GM21576 (cell line): ENCODE data around the gene LETM1.

Experiments
- ATAC-seq: cut with Tn5 transposase; IDR thresholded peaks from one replicate; pipeline ENCODE4 v1.9.1; 2021; ENCODE audit warnings: mild to moderate bottlenecking, moderate library complexity; ENCODE audit not compliant: unreplicated experiment

LETM1 gene

DNA sequence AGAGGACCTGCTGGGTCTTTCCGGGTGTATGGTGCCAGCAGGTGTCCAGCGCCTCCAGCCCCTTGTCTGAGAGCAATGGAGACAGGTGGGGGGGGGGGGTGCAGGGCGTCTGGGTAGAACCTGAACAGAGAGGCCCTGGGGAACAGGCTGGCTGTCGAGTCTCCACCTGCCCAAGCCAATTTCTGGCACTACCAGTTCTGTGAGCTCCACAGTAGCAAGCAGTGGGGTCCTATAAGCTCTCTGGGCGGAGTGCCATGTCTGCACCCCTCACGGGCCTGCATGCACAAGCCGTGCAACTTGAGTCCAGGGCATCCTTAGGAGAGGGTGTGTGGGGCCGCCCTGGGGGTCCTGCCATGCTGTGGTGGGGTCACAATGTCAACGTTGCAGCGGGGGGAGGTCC lies 72.9 kb downstream of the LETM1 start:
- ATAC-seq, result no peak

DNA sequence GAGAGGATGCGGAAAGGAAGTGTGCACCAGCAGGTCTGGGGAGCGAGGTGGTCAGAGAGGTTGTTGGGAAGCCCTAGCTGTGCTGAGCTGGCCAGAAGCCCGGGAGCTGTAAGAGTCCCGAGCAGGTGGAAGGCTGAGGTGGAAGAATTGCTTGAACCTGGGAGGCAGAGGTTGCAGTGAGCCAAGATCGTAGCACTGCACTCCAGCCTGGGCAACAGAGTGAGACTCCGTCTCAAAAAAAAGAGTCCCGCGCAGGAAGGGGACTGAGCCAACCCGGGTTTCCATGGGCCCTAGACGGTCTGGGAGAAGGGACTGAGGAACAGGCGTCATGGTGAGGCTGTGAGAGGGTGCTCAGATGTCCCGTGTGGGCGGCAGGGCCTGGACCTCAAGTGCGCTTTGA lies 75.5 kb downstream of the LETM1 start:
- ATAC-seq, result no peak

DNA sequence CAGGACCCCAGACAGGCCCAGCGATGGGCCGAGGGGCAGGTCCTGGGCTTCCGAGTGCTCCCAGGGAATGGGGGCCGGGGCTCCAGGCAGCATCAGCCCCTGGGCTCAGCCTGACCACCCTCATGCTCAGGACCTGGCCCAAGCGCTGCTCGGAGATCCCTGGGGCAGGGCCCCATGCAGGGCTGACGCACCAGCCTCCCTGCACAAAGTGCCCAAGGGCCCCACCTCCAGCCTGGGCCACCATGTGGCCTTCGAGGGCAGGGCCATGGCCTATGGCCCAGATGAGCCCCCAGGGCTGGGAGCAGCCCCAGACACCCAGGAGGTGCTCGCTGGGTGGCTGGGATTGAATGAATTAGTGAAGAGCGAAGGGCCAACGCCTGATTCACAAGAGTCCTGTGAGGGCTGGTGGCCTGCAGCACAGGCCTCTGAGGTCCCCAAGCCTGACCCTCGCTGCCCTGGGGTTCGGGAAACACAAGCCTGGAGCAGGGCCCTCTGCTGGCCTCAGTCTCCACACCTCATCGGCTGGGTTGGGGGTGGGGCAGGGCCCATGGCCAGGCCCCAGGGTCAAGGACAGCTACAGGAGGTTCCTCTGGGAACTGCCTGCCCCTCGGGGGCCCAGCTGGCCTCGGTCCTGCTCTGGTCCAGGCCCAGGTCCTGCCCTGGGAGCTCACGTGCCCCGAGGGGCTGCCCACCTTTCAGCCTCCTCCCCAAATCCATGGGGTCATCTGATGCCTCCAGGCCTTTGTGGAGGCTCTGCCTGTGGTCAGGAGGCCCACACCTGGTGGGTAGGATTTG lies 76.2 kb downstream of the LETM1 start:
- ATAC-seq, result no peak

DNA sequence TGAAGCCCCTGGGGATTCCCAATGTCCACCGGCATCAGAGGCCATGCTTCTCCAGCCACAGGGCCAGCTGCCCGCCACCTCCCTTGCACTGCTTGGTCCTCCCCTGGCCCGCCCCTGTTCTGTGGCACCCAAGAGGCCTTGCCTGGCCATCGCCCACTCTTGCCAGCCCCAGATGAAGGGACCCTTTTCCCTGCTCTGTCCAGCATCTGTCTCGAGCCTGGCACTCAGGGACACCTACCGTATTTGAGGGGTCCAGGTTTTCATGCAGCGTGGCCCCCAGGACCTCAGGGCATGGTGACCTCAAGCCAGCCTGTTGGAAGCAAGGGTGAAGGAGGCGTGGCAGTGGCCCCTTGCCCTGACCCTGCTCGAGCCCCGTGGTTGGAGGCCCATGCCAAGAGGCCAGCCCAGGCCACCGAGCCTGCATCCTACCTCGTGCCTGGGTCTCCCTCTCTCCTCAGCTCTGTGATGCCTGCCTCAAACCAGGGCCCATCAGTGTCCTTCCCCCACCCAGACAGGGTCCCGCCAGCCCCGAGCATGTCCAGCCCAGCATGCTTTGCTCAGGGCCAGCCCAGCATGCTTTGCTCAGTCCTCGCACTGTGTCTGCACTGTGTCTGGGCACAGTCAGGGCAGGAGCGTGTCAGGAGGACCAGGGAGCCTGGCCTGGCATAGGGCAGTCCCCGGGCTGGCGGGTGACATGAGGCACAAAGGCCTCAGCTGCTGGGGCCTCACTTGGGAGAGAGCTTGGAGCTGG lies 77.1 kb downstream of the LETM1 start:
- ATAC-seq, result no peak

DNA sequence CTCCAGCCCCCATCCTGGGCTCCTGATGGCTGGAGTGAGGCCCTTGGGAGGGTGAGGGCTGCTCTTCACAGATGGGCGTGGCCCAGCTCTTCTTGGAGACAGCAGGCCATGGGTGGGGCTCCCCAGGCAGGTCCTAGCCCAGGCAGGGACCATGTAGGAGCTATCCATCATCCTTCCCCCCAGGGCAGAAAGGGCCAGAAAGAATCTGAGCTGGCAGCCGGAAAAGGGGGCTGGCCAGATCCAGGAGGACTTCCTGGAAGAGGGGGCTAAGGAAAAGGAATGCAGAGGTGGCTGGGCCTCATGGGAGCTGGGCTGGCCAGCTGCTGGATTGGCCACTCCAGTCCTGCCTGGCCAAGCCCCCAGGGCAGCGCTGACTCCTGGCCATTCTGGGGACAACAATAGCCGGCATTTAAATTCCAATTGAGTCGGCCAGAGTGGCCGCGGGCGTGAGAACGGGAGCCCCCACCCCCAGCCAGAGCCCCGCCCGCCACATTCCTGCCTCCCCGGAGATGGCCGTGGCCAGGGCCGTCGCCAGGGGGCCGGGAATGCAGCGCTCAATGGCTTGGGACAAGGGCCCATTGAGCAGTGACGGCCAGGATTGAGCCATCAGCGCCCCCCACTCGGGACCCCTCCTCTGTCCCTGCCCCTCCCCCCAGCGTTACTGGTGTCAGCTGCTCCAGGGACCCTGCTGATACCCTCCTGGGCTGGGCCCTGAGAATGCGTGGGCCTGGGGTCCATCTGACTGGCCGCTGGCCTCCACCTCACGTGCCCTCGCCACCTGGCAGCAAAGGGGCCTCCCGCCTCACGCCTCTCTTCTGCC lies 77.9 kb downstream of the LETM1 start:
- ATAC-seq, result no peak

DNA sequence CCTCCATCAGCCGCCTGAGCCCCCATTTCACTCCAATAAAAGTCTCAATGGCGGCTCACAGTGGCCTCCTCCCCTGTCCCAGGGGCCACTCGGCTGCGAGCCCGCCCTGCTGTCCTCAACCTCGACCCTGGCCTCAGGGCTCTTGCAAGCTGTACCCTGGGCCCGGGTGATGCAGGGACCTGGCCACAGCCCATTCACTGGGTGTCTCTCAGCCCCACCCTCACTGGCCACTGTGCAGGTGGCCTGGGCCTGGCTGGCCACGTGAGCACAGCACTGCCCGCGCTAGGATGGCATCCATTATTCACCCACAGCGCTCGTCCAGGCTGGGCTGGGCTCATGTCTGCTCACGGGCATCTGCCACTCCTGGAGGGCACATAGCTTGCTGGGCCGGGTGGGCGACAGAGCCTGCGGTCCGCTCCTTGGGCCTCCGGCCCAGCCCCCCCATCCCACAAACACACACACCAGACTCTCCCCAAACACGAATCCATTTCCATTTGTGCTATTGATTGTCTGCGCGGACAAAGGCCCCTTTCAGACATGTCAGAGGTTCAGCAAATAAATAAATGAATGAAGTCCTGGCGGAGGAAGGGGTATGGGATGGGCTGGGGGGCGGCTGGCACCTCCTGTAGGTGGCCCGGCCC lies 79.3 kb downstream of the LETM1 start:
- no peak for ATAC-seq

DNA sequence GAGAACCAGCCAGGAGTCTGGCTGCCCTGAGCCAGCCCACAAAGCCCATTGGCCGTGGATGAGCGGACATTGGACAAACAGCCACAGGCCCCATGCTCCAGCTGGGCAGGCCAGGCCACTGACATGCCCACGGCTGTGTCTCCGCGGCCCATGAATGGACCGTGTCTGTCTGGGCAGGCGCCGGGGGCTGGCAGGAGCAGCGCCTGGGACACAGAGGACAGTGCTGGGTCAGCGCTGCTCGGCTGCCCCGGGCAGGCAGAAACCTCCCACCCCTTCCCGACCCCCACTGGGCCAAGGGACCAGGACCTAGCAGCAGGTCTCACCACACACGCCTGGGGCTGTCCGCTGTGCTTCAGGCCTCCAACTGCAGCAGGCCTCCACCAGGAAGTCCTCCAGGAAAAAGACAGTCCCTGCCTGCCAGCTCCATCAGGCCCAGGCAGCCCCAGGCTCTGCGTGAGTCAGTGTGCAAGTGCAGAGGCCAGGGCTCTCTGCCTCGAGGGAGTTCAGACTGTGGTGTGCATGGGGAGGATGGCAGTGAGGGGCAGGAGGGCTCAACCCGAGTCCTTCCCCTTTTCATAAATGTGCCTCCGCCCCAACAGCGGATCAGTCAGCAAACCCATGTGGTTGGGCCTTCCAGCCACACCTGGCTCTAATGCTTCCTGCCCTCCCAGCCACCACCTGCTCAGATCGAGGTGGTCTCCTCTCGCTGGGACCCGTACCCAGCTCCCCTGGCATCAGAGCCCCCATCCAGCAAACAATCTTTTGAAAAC lies 80.0 kb downstream of the LETM1 start:
- no peak for ATAC-seq

DNA sequence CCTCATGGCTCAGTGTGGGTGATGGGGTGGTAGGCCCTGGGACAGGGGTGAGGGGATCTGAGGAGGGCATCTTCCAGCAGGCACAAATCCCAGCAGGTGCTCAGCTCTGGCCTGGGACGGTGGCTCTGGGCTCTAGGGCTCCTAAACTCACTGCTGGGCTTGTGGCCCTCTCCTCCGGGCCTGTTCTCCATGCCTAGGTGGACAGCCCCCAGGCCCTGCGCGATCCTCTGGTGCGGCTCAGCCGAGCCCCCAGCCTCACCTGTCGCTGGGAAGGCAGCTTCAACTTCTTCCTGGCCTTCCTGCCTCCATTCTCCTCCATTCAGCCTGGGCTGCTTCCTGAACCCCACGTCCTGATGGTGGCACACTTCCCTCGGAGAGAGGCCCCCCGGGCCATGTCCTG lies 82.2 kb downstream of the LETM1 start:
- no peak for ATAC-seq

DNA sequence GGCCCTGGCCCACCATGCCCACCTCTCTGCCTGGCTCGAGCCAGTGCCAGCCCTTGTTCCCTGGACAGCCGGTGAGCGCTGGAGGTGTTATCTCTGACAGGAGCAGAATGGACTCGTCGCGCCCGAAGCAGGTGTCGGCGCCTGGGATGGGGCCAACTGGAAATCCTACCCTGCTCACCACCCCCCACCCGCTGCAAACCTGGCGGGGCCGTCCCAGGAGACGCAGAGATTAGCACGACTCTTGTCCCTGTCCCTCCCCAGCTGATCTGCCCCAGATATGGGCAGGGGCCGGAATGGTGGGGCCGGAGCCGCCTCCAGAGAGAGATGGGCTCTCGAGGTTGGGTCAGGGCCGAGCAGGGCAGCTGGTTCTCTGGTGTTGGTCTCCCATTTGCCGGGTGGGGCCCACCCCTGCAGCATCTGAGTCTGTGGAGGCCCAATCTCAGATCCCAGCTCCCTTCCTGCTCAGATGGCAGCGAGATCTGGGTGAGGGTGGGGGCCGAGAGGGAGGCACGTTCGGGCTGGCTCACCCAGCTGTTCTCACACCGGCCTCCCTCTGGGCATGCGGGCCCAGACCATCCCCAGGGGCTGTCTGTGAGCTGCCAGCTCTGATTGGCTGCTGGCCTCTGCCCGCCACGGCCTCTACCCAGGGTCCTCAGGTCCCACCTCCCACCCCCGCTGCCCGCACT lies 83.0 kb downstream of the LETM1 start:
- no peak for ATAC-seq

DNA sequence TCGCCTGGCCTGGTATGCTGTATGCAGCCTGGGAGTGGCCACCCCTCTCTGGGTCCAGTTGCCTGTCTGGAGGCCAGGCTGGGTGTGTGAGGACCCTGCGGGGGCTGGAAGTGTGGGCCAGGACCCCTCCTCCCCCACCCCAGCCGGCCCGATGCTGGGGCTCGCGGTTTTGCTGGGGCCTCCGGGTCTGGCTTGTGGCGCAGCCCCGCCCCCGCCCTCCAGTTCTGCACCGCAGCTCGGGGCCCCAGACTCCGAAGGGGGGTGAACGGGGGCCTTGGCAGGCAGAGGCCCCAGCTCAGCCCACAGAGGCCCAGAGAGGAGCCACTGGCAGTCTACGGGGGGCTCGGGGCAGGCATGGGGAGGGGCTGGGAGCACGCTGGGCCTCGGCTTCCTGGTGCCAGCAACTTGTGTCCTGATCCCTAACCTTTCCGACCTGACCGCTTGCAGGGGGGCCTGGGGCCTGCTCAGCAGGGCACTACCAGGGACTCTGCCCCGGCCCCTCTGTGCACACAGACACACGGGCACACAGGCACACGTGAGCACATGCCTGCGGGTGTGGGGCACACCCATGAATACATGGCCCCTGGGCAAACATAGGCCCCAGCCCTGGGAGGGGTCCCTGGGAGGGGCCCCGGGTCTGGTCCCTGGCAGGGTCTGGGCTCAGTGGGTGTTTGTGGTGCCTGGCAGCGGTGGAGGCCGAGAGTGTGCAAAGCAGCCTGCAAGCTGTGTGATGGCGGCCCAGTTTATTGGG lies 84.2 kb downstream of the LETM1 start:
- no peak for ATAC-seq

DNA sequence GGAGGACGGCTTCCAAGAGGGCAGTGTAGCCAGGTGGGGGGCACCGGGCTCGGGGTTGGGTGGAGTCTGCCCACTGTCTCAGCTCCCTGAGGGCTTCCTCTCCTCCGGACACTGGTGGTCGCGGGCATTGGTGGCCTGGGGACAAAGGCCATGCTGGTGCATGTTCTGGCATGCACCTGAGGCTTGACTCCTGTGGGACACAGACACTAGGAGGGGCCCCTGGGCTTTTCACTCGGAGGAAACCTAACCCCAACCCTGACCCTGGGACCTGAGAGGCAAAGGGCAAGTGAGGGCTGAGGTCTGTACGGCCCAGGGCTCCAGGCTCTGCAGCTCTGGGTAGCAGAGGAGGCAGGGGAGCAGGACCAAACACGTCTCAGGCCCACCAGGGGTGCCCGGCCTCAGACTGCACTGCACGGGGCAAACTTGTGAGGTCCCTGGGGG lies 85.1 kb downstream of the LETM1 start:
- ATAC-seq, result no peak

DNA sequence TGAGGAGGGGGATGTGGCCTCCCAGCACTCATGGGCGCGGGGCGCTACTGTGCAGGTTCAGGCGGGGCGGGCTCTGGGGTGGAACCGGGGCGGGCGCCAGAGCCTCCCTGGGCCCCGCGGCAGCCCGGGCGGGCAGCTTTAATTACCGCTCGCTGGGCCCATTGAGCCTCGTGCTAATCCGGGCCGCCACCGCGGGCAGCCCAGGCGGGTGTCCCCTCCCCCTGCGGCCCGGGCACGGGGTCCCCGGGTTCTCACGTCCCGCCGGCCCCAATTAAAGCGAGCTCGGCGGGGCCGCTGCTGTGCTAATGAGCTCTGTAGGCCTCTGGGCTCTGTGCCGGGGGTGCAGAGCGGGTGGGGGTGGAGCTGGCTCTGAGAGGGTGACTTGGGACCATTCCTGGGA lies 85.7 kb downstream of the LETM1 start:
- ATAC-seq, result no peak

DNA sequence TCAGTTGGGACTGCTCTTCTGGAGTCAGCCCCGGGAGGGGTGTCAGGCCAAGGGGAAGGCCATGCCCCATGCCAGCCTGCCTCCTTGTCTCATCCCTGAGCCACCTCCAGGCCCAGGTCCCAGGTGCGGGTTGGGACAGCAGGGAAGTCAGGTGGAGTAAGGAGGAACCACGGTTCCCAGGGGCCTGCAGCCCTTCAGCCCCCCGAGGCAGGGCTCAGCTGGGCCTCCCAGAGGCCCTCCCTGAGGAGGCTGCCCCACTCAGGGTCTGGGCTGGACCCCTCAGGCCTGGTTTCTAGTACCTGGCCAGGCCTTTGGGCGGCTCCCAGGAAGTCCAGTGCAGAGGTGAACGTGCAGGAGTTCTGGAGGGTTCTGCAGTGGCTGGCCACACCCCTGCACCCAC lies 86.3 kb downstream of the LETM1 start:
- ATAC-seq, result no peak

DNA sequence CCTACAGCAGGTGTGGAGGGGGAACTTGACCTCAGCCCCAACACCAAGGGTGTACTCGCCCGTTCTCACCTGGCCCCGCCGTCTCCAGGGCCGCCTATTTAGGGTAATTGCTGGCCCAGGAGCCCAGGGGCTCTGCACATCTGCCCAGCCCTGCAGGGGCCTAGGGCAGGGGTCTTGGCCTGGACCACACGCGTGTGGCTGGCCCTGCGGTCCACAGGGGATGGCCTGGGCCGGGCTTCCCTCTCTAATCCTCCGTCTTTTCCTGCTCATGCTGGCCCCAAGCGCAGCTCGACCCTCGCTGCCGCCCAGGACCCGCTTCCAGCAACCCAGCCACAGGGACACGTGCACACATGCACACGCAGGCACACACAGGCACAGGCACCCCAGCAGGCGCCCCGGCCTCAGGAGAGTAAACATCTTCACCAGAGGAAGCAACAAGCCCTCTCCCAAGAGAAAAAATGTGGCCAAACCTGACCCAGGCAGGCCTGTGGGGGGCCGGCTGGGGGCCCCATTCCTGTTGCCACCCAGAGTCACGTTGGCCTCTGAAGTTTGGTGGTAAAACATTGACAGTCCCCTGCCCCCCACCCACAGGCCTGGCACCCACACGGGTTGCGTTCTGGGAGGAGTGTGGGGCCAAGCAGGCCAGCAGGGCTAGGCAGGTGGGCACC lies 87.5 kb downstream of the LETM1 start:
- ATAC-seq, result no peak

DNA sequence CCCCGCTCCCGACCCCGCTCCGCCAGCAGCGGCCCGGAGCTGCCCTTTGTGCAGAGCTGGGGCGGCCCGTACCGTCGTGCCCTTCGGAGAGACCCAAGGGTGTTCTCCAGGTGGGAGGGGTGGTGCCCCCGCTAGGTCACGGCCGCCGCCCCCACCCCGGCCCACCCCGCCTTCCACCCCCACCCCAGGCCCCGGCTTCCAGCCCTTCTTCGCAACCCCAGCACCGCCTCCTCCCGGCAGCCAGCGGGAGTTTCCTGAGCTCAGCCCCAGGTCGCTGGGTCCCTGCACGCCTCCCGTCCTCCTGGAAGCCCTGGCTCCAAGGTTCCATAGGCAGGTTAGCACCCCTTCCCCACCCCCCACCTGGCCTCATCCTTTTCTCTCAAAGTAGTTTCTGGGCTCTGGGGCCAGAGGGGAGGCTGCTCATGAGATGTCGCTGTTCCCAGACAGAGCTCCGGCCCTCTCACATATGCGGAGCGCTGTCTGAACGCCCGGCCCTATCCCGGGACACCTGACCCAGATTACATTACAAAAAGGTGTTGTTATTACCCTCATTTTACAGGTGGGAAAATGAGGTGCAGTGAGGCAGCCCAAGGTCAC lies 88.1 kb downstream of the LETM1 start:
- no peak for ATAC-seq

DNA sequence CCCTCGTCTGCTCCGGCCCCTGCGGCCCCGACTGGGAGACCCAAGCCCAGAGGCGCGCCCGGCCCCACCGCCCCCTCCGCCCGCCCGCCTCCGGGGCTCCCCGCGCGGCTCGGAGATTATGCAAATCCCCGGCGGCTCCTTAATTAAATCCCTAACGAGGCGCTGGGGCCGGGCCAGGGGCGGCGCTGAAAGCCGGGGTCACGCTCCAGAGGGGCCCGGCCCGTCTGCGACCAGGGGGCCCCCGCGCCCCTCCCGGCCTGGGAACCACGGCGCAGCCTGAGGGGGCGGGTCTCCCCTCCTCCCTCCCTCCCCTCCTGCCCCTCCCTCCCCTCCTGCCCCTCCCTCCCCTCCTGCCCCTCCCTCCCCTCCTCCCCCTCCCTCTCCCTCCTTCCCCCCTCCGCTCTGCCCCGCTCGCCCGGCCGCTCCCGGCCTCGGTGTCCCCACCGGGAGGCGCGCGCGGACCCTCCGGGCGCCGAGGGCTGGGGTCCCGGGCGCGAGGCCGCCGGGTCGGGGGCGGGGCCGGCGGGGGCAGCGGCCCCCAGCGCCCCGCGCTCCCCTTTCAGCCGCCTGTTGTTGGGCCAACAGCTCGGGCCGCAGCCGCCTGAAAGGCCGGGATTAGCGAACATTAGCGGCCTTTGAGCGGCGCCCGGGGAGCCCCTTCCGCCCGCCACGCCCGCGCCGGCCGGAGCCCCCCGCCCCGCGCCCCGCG lies 88.7 kb downstream of the LETM1 start:
- ATAC-seq, result no peak
